Regular cardiac myocyte (primary cell): ENCODE data around the gene MTTP. TPM values are rescaled to one million over a fixed set of nuclear protein-coding genes. Genes with fewer than 3 reads are reported as not detected.

Experiments used
- total RNA-seq: library from RNA; depleted of rRNA; stranded (reverse); fragments of >200 nt; gene quantifications from 2 replicates; pipeline ENCODE4 v1.2.3, GENCODE V29; 2014

The MTTP gene
- total RNA-seq: under 0.01 TPM in 2 replicates

DNA sequence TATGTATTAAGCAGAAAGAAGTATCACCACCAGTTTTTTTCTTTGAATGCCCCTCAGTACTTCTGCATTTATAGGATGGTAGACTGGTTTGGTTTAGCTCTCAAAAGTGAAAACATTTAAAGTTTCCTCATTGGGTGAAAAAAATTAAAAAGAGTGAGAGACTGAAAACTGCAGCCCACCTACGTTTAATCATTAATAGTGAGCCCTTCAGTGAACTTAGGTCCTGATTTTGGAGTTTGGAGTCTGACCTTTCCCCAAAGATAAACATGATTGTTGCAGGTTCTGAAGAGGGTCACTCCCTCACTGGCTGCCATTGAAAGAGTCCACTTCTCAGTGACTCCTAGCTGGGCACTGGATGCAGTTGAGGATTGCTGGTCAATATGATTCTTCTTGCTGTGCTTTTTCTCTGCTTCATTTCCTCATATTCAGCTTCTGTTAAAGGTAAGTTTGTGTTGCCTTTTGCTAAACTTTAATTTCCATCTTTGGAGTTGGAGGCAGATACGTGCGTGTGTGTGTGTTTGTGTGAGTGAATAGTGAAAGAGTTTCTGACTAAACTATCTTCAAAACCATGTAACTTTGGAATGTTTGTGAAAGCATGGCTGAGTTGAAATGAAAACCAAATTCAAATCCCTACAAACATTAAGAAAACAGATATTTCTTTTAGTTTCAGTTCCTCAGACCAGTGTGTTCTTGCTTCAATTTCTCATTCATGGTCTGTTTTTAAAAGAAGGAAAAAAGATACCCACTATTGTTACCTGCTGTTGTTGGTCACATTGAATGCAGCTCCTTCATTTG is at the start of gene MTTP:
Gene MTTP (plus strand): TSS at position 295 of the 795 bp plus-strand sequence. CDS start 86 bp downstream, at position 381.

DNA sequence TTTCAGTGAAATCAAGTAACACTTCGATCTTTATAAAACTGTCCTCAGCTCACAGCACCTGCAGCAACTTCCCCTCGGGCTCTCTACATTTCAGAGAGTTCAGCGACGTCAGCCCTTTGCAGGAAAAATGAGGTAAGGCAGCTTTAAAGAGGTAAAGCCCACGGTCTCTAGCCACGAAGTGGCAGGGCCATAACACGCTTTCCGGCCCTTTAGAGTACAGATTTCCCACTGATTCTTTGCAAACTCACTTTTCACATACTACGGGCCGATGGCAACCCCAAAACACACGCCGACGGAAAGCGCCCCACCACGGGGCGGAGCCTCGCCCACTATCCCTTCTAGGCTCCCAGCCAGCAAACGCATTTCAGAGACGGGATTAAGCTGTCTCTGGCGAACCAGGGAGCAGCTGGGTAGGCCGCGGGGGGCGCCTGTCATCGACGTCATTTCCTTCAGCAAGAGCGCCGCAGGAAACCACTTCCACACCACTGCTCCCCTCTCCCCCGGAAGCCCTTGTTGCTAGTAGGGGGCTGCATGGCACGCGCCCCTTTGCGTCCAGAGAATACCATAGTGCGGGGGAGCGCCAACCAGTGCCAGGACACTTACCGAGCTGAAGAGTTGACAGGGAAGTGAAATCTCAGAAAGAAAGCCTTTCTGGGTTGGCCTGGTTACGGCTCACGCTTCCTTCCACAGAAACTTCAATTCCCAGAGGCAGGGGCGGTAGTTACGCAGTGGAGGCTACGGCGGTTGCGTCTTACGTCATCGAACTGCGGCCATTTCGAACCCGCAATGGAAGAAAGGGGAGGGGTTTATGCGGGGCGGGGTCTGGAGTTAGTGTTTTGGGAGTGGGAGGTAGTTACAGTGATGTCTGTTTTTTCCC is 11.1 kb upstream of the MTTP start, which contains the start of gene TRMT10A:
Gene TRMT10A (minus strand): TSS at position 730 of the 877 bp plus-strand sequence. CDS start 4,701 bp downstream, outside the sequence.

DNA sequence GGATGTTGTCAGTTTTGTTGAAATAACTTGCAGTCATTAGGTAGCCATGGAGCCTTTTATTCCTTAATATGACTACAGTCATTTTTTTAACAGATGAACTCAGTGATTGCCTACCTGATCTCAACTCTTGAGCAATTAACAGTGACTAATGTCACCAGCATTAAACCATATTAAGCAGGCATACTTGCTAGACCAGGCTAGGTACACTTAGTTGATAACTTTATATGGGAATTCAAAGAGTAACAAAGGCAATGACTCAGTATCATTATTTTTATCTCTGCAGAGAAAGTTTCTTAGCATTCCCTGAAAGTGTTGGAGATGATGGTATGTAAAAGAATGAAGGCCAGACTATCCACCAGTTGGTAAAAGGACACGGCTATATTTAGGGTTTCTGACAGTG is 83.2 kb downstream of the MTTP start, which contains the start of gene C4orf54:
Gene C4orf54 (minus strand): TSS at position 31 of the 400 bp plus-strand sequence. CDS start 3,180 bp downstream, outside the sequence.

Other genes with a start within 250 kb of the MTTP start
- under 0.01 TPM in 1 of 2 replicates, not detected in the other for gene ADH1C, start 222.1 kb upstream of the MTTP start, total RNA-seq
- not detected in 2 replicates for gene ADH7, start 139.5 kb upstream of the MTTP start, total RNA-seq
- gene C4orf17, start 63.8 kb upstream of the MTTP start, total RNA-seq: not detected in 2 replicates
- 6.8 and 11.5 TPM in 2 replicates for gene TRMT10A, start 10.8 kb upstream of the MTTP start, total RNA-seq
- not detected in 2 replicates for gene C4orf54, start 83.0 kb downstream of the MTTP start, total RNA-seq
- not detected in 2 replicates for gene DAPP1, start 242.0 kb downstream of the MTTP start, total RNA-seq